ENCODE measurements around the gene TBC1D22A. TPM values are rescaled to one million over a fixed set of nuclear protein-coding genes. Genes with fewer than 3 reads are reported as not detected.

TBC1D22A gene
- total and polyA plus RNA-seq, 2 experiments from 2014 or later: 9.6 to 13.3 TPM

DNA sequence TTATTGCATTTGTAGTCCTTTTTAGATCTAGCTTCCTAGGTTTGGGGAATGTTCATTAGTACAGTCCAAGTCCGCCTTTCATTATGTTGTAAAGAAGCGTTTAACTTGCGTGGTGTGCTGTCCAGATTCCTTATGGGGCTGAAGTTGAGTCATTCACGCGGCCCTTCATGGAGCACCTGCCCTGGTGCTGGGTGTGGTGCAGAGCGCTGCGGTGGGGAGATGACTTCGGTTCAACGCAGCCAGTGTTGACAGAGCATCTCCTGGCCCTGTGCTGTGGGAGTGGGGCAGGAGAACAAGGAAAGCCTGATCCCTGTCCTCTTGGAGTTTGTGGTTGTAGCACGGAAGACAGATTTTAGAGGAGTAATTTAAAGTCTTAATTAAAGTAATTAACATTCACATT is 152.0 kb downstream of the TBC1D22A start:
- Histone ChIP-seq H3K27ac (ENCODE audit: low read depth) (no peak overlapping the region), H3F3A (replicated peaks; ENCODE audit: low read depth) (no peaks in the 10 kb centered on the region), H3K36me3 (ENCODE audit: insufficient read depth) (no peaks in the 10 kb centered on the region), H3K27me3 (ENCODE audit: insufficient read depth) (no peaks in the 10 kb centered on the region), H3K4me2 (no peak overlapping the region), H3K4me1 (ENCODE audit: insufficient read depth) (no peaks in the 10 kb centered on the region), H3K4me3 (no peak overlapping the region), H3K79me2 (replicated peaks; ENCODE audit: insufficient read depth) (no peaks in the 10 kb centered on the region), H2AFZ (no peak overlapping the region), H4K20me1 (replicated peaks; ENCODE audit: insufficient read depth) (no peaks in the 10 kb centered on the region), H3K9me2 (ENCODE audit: insufficient read depth) (no peaks in the 10 kb centered on the region)
- no peak overlapping the region; the same call in 1 of the 2 replicates for H3K27ac Mint-ChIP-seq
- ATAC-seq (no peak), DNase-seq (ENCODE audit: low spot score) (no peak)
- no peak overlapping the region for H3K4me3 Mint-ChIP-seq
- no peaks in the 10 kb centered on the region for H3K9me3 Mint-ChIP-seq
- no peaks in the 10 kb centered on the region; the same call in 2 of the 3 replicates for H3K4me1 Mint-ChIP-seq
- TF ChIP-seq JUNB (IDR thresholded peaks at IDR 0.05; ENCODE audit: unreplicated experiment): no peak
- TF ChIP-seq CREB1 (CRISPR knock-in tag; IDR thresholded peaks at IDR 0.05; ENCODE audit: low read depth): no peak
- no peak for TF ChIP-seq ZNF331 (CRISPR knock-in tag; IDR thresholded peaks at IDR 0.05; ENCODE audit: low read depth)
- TF ChIP-seq, protein P1, sequence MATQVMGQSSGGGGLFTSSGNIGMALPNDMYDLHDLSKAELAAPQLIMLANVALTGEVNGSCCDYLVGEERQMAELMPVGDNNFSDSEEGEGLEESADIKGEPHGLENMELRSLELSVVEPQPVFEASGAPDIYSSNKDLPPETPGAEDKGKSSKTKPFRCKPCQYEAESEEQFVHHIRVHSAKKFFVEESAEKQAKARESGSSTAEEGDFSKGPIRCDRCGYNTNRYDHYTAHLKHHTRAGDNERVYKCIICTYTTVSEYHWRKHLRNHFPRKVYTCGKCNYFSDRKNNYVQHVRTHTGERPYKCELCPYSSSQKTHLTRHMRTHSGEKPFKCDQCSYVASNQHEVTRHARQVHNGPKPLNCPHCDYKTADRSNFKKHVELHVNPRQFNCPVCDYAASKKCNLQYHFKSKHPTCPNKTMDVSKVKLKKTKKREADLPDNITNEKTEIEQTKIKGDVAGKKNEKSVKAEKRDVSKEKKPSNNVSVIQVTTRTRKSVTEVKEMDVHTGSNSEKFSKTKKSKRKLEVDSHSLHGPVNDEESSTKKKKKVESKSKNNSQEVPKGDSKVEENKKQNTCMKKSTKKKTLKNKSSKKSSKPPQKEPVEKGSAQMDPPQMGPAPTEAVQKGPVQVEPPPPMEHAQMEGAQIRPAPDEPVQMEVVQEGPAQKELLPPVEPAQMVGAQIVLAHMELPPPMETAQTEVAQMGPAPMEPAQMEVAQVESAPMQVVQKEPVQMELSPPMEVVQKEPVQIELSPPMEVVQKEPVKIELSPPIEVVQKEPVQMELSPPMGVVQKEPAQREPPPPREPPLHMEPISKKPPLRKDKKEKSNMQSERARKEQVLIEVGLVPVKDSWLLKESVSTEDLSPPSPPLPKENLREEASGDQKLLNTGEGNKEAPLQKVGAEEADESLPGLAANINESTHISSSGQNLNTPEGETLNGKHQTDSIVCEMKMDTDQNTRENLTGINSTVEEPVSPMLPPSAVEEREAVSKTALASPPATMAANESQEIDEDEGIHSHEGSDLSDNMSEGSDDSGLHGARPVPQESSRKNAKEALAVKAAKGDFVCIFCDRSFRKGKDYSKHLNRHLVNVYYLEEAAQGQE (IDR thresholded peaks at IDR 0.05; ENCODE audit: unreplicated experiment): no peak
- TF ChIP-seq, protein P2, sequence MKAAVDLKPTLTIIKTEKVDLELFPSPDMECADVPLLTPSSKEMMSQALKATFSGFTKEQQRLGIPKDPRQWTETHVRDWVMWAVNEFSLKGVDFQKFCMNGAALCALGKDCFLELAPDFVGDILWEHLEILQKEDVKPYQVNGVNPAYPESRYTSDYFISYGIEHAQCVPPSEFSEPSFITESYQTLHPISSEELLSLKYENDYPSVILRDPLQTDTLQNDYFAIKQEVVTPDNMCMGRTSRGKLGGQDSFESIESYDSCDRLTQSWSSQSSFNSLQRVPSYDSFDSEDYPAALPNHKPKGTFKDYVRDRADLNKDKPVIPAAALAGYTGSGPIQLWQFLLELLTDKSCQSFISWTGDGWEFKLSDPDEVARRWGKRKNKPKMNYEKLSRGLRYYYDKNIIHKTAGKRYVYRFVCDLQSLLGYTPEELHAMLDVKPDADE (IDR thresholded peaks at IDR 0.05): no peak
- H3K27me3 Mint-ChIP-seq (ENCODE audit: insufficient read depth, low read depth, poor library complexity): peaks cover 2% of the 10 kb centered on the region
- H3K36me3 Mint-ChIP-seq (ENCODE audit: low read depth): no peaks in the 10 kb centered on the region; the same call in 1 of the 3 replicates

DNA sequence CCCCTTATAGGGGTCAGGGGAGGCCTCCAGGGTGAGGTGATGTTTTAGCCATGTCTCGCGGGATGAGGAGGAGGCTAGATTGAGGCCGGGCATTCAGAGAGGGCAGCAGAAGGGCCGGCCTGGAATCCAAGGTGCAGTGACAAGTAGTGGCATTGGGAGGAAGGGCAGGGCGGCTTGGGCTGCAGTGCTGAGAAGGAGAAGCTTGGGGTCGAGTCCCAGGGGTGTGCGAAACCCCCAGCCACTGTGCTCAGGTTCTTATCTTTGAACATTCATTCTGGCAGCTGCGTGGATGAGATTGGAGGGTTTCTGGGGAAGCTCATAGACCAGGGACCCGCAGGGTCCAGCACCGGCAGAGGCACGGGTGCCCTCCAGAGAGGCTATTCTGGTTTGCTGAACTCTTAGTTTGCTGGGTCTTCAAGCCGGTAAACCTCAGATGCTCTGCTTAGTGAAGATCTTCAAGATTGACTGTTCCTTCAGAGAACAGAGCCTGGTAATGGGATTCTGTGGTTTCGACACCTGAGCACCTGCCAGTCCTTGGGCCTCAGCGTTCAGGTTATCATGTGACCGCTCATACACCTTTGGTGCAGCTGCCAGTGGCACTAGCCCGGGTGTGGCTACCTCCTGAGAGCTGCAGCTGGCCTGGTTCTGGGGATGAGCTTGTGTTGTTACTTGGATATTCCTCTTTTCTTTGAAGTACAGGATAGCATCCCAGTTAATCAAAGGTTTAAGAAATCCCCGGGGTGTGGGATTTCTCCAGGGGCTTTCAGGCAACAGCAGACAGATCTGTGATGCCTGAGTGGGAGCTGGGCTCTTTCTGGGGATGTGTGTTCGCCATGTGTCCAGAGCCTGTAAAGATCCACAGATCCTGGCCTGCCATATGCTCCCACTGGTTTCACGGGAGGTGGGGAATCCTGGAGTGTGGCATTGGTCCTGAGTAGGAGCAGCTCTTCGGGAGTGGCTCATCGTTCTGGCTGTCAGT is 152.8 kb downstream of the TBC1D22A start:
- no peaks in the 10 kb centered on the region for H4K20me1 ChIP-seq (replicated peaks; ENCODE audit: insufficient read depth)
- no peaks in the 10 kb centered on the region for H3K27me3 ChIP-seq (ENCODE audit: insufficient read depth)
- no peak for ATAC-seq
- no peaks in the 10 kb centered on the region for H3F3A ChIP-seq (replicated peaks; ENCODE audit: low read depth)
- no peak for DNase-seq (ENCODE audit: low spot score)
- no peaks in the 10 kb centered on the region for H3K4me1 ChIP-seq (ENCODE audit: insufficient read depth)
- Mint-ChIP-seq H3K27me3 (ENCODE audit: insufficient read depth, low read depth, poor library complexity) (peaks cover 2% of the 10 kb centered on the region), H3K4me3 (no peak overlapping the region), H3K4me1 (no peaks in the 10 kb centered on the region), H3K36me3 (ENCODE audit: low read depth) (no peaks in the 10 kb centered on the region; the same call in 1 of the 3 replicates), H3K9me3 (no peaks in the 10 kb centered on the region), H3K27ac (no peak overlapping the region)
- no peaks in the 10 kb centered on the region for H3K9me2 ChIP-seq (ENCODE audit: insufficient read depth)
- no peak overlapping the region for H3K27ac ChIP-seq (ENCODE audit: low read depth)
- no peak overlapping the region for H3K4me3 ChIP-seq
- H3K79me2 ChIP-seq (replicated peaks; ENCODE audit: insufficient read depth): no peaks in the 10 kb centered on the region
- H3K36me3 ChIP-seq (ENCODE audit: insufficient read depth): no peaks in the 10 kb centered on the region
- no peak overlapping the region for H2AFZ ChIP-seq
- H3K4me2 ChIP-seq: no peak overlapping the region
- TF ChIP-seq STAT1 (IDR thresholded peaks at IDR 0.05; ENCODE audit: unreplicated experiment) (no peak), ZNF331 (CRISPR knock-in tag; IDR thresholded peaks at IDR 0.05; ENCODE audit: low read depth) (no peak), EZH2 (IDR thresholded peaks at IDR 0.05; ENCODE audit: low read depth, unreplicated experiment) (no peak), NANOG (IDR thresholded peaks at IDR 0.05; ENCODE audit: borderline replicate concordance) (no peak)
- TF ChIP-seq, protein P3, sequence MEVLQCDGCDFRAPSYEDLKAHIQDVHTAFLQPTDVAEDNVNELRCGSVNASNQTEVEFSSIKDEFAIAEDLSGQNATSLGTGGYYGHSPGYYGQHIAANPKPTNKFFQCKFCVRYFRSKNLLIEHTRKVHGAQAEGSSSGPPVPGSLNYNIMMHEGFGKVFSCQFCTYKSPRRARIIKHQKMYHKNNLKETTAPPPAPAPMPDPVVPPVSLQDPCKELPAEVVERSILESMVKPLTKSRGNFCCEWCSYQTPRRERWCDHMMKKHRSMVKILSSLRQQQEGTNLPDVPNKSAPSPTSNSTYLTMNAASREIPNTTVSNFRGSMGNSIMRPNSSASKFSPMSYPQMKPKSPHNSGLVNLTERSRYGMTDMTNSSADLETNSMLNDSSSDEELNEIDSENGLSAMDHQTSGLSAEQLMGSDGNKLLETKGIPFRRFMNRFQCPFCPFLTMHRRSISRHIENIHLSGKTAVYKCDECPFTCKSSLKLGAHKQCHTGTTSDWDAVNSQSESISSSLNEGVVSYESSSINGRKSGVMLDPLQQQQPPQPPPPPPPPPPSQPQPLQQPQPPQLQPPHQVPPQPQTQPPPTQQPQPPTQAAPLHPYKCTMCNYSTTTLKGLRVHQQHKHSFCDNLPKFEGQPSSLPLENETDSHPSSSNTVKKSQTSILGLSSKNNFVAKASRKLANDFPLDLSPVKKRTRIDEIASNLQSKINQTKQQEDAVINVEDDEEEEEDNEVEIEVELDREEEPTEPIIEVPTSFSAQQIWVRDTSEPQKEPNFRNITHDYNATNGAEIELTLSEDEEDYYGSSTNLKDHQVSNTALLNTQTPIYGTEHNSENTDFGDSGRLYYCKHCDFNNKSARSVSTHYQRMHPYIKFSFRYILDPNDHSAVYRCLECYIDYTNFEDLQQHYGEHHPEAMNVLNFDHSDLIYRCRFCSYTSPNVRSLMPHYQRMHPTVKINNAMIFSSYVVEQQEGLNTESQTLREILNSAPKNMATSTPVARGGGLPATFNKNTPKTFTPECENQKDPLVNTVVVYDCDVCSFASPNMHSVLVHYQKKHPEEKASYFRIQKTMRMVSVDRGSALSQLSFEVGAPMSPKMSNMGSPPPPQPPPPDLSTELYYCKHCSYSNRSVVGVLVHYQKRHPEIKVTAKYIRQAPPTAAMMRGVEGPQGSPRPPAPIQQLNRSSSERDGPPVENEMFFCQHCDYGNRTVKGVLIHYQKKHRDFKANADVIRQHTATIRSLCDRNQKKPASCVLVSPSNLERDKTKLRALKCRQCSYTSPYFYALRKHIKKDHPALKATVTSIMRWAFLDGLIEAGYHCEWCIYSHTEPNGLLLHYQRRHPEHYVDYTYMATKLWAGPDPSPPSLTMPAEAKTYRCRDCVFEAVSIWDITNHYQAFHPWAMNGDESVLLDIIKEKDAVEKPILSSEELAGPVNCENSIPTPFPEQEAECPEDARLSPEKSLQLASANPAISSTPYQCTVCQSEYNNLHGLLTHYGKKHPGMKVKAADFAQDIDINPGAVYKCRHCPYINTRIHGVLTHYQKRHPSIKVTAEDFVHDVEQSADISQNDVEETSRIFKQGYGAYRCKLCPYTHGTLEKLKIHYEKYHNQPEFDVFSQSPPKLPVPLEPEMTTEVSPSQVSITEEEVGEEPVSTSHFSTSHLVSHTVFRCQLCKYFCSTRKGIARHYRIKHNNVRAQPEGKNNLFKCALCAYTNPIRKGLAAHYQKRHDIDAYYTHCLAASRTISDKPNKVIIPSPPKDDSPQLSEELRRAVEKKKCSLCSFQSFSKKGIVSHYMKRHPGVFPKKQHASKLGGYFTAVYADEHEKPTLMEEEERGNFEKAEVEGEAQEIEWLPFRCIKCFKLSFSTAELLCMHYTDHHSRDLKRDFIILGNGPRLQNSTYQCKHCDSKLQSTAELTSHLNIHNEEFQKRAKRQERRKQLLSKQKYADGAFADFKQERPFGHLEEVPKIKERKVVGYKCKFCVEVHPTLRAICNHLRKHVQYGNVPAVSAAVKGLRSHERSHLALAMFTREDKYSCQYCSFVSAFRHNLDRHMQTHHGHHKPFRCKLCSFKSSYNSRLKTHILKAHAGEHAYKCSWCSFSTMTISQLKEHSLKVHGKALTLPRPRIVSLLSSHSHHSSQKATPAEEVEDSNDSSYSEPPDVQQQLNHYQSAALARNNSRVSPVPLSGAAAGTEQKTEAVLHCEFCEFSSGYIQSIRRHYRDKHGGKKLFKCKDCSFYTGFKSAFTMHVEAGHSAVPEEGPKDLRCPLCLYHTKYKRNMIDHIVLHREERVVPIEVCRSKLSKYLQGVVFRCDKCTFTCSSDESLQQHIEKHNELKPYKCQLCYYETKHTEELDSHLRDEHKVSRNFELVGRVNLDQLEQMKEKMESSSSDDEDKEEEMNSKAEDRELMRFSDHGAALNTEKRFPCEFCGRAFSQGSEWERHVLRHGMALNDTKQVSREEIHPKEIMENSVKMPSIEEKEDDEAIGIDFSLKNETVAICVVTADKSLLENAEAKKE (CRISPR knock-in tag; IDR thresholded peaks at IDR 0.05): no peak
